HG02759 (cell line): ENCODE data around the gene PNMA1.
"Not testable (repeated sequence)": the region's sequence is repeated elsewhere in the genome, so short reads cannot be mapped to it uniquely, and the experiment has no call there.

Experiments used
- ATAC-seq: cut with Tn5 transposase; IDR thresholded peaks from one replicate; pipeline ENCODE4 v1.9.1; 2021; ENCODE audit warnings: mild to moderate bottlenecking, moderate library complexity; ENCODE audit not compliant: unreplicated experiment

PNMA1 gene

GRCh38 chr14:73718418-73719251 lies 4.5 kb upstream of the PNMA1 start:
- no peak for ATAC-seq

GRCh38 chr14:73717711-73718417 lies 3.7 kb upstream of the PNMA1 start:
- no peak for ATAC-seq

GRCh38 chr14:73717266-73717665 lies 3.1 kb upstream of the PNMA1 start:
- ATAC-seq = no peak

GRCh38 chr14:73715707-73716106 lies 1.5 kb upstream of the PNMA1 start:
- ATAC-seq = no peak

GRCh38 chr14:73714656-73715081 lies 485 bp upstream of the PNMA1 start:
- no peak for ATAC-seq

GRCh38 chr14:73713206-73713802 lies 880 bp downstream of the PNMA1 start:
- ATAC-seq = no peak

- no peak for ATAC-seq
These were observed 1.5 kb downstream of the PNMA1 start for GRCh38 chr14:73712540-73713180.

GRCh38 chr14:73712071-73712506 lies 2.1 kb downstream of the PNMA1 start:
- no peak for ATAC-seq

GRCh38 chr14:73710737-73711136 lies 3.4 kb downstream of the PNMA1 start:
- no peak for ATAC-seq

GRCh38 chr14:73709904-73710469 lies 4.2 kb downstream of the PNMA1 start:
- ATAC-seq = no peak

GRCh38 chr14:73708076-73708475 lies 6.1 kb downstream of the PNMA1 start:
- not testable (repeated sequence) for ATAC-seq

GRCh38 chr14:73700325-73700724 lies 13.9 kb downstream of the PNMA1 start:
- ATAC-seq = peak; percentile 52

GRCh38 chr14:73696466-73697400 lies 17.5 kb downstream of the PNMA1 start:
- ATAC-seq = peak; percentile 83

- ATAC-seq = peak; percentile 44
These were observed 18.2 kb downstream of the PNMA1 start for GRCh38 chr14:73695997-73696396.

- no peak for ATAC-seq
These were observed 19.1 kb downstream of the PNMA1 start for GRCh38 chr14:73695082-73695481.

- ATAC-seq = no peak
These were observed 20.1 kb downstream of the PNMA1 start for GRCh38 chr14:73694083-73694482.

- no peak for ATAC-seq
These were observed 27.3 kb downstream of the PNMA1 start for GRCh38 chr14:73686901-73687300.

- ATAC-seq = no peak
These were observed 28.9 kb downstream of the PNMA1 start for GRCh38 chr14:73685328-73685727.

- no peak for ATAC-seq
These were observed 29.6 kb downstream of the PNMA1 start for GRCh38 chr14:73684627-73685026.

- no peak for ATAC-seq
These were observed 33.4 kb downstream of the PNMA1 start for GRCh38 chr14:73680821-73681220.
